Measurements from ENCODE around the gene CHPT1.

- no peak for TF ChIP-seq CTCF (IDR thresholded peaks at IDR 0.05)
- TF ChIP-seq POLR2A (IDR thresholded peaks at IDR 0.05): no peak
Measured at GRCh38 chr12:101719566-101719965, 22.1 kb downstream of the CHPT1 start.
